ENCODE data around the gene GPBAR1. TPM values are rescaled to one million over a fixed set of nuclear protein-coding genes. Genes with fewer than 3 reads are reported as not detected.
"Not testable (repeated sequence)": the region's sequence is repeated elsewhere in the genome, so short reads cannot be mapped to it uniquely, and the experiment has no call there.

The GPBAR1 gene
- total and polyA plus RNA-seq, 5 experiments from 2014 or later = 0.14 to 1.4 (median 0.41) TPM

GRCh38 chr2:218271865-218272530, 11.2 kb downstream of the GPBAR1 start:
- H3K27ac Mint-ChIP-seq = peak overlapping the region; percentile 9 to 91 (median 78)
- H3K36me3 Mint-ChIP-seq = peaks cover 0 to 59% (median 10%) of the 10 kb centered on the region in 3 donors
- POLR2A ChIA-PET = interaction anchor here (0.8 to 7.5 kb wide), 14 partner anchors 11 to 194 kb away, joined by 3 to 206 read pairs (median 4); partner anchors contain the start of genes CATIP, CTDSP1 and TMBIM1
- H3K4me1 Mint-ChIP-seq = peaks cover 36 to 62% (median 49%) of the 10 kb centered on the region in 4 donors
- H3K9me3 Mint-ChIP-seq = no peaks in the 10 kb centered on the region
- H3K27me3 Mint-ChIP-seq = no peaks in the 10 kb centered on the region
- ATAC-seq = no peak
- no peak for DNase-seq
- H3K4me3 Mint-ChIP-seq = peak overlapping the region; percentile 88 to 97 (median 94)

GRCh38 chr2:218272531-218273212, 11.9 kb downstream of the GPBAR1 start:
- Mint-ChIP-seq H3K4me1 (peaks cover 33 to 62% (median 46%) of the 10 kb centered on the region in 4 donors), H3K36me3 (peaks cover 0 to 59% (median 10%) of the 10 kb centered on the region in 3 donors), H3K9me3 (no peaks in the 10 kb centered on the region), H3K4me3 (peak overlapping the region in 9 of 10 donors; percentile 12 to 96 (median 73)), H3K27me3 (no peaks in the 10 kb centered on the region), H3K27ac (peak overlapping the region in 8 of 10 donors; percentile 48 to 91 (median 77))
- POLR2A ChIA-PET = interaction anchor here (0.6 to 7.5 kb wide), 16 partner anchors 10 to 194 kb away, joined by 3 to 206 read pairs (median 4); partner anchors contain the start of genes CATIP, CTDSP1 and TMBIM1
- ATAC-seq (peak; percentile 15 to 26), DNase-seq (peak; percentile 62 to 89 (median 77))

- H3K4me3 Mint-ChIP-seq = peak overlapping the region in 3 of 10 donors; percentile 10 to 38 (median 15)
These were observed 12.5 kb downstream of the GPBAR1 start for GRCh38 chr2:218273214-218273907.

GRCh38 chr2:218273908-218274249, 13.1 kb downstream of the GPBAR1 start:
- peaks cover 36 to 61% (median 41%) of the 10 kb centered on the region in 4 donors for H3K4me1 Mint-ChIP-seq
- H3K36me3 Mint-ChIP-seq = peaks cover 0 to 61% (median 10%) of the 10 kb centered on the region in 3 donors
- H3K27me3 Mint-ChIP-seq = no peaks in the 10 kb centered on the region

More at GRCh38 chr2:218273214-218273907, 12.5 kb downstream of the GPBAR1 start:
- Mint-ChIP-seq H3K27ac (peak overlapping the region in 8 of 10 donors; percentile 37 to 91 (median 74)), H3K4me1 (peaks cover 36 to 62% (median 44%) of the 10 kb centered on the region in 4 donors), H3K36me3 (peaks cover 0 to 59% (median 10%) of the 10 kb centered on the region in 3 donors)
- H3K27me3 Mint-ChIP-seq, ATAC-seq, DNase-seq, H3K9me3 Mint-ChIP-seq: not testable (repeated sequence)
- POLR2A ChIA-PET = interaction anchor here (0.6 to 7.5 kb wide), 10 partner anchors 15 to 334 kb away, joined by 3 to 206 read pairs (median 4); partner anchors contain the start of genes CATIP, CTDSP1 and TMBIM1

GRCh38 chr2:218274586-218274985, 13.8 kb downstream of the GPBAR1 start:
- Mint-ChIP-seq H3K9me3 (no peaks in the 10 kb centered on the region), H3K4me1 (peaks cover 32 to 58% (median 35%) of the 10 kb centered on the region in 4 donors), H3K36me3 (peaks cover 0 to 61% (median 10%) of the 10 kb centered on the region in 3 donors), H3K27ac (peak overlapping the region in 8 of 10 donors; percentile 15 to 79 (median 50)), H3K4me3 (no peak overlapping the region), H3K27me3 (no peaks in the 10 kb centered on the region)
- ATAC-seq = no peak
- DNase-seq = no peak
- POLR2A ChIA-PET = interaction anchor here (1.1 to 7.5 kb wide), 4 partner anchors 14 to 132 kb away, joined by 3 to 206 read pairs (median 6); partner anchors contain the start of genes CATIP and TMBIM1

More at GRCh38 chr2:218273908-218274249, 13.1 kb downstream of the GPBAR1 start:
- ATAC-seq (no peak), DNase-seq (no peak)
- POLR2A ChIA-PET = interaction anchor here (0.7 to 7.5 kb wide), 6 partner anchors 14 to 333 kb away, joined by 3 to 206 read pairs (median 7); partner anchors contain the start of genes CATIP, CTDSP1 and TMBIM1
- Mint-ChIP-seq H3K4me3 (peak overlapping the region in 1 of 10 donors; percentile 10), H3K27ac (peak overlapping the region in 8 of 10 donors; percentile 37 to 83 (median 70)), H3K9me3 (no peaks in the 10 kb centered on the region)

- no peaks in the 10 kb centered on the region for H3K27me3 Mint-ChIP-seq
- peaks cover 30 to 56% (median 39%) of the 10 kb centered on the region in 4 donors for H3K4me1 Mint-ChIP-seq
- H3K4me3 Mint-ChIP-seq = no peak overlapping the region
- no peaks in the 10 kb centered on the region for H3K9me3 Mint-ChIP-seq
- peak overlapping the region in 7 of 10 donors; percentile 32 to 94 (median 60) for H3K27ac Mint-ChIP-seq
- no peak for ATAC-seq
- H3K36me3 Mint-ChIP-seq = peaks cover 0 to 67% (median 16%) of the 10 kb centered on the region in 3 donors
- no peak for DNase-seq
- POLR2A ChIA-PET = interaction anchor here (0.6 to 7.5 kb wide), 4 partner anchors 13 to 131 kb away, joined by 3 to 206 read pairs (median 3); partner anchors contain the start of gene TMBIM1
These were observed 14.7 kb downstream of the GPBAR1 start for GRCh38 chr2:218275371-218276072.

GRCh38 chr2:218276986-218277755, 16.4 kb downstream of the GPBAR1 start:
- Mint-ChIP-seq H3K36me3 (peaks cover 0 to 78% (median 16%) of the 10 kb centered on the region in 3 donors), H3K4me1 (peaks cover 18 to 46% (median 29%) of the 10 kb centered on the region in 4 donors), H3K9me3 (no peaks in the 10 kb centered on the region), H3K27me3 (no peaks in the 10 kb centered on the region), H3K4me3 (no peak overlapping the region), H3K27ac (peak overlapping the region; percentile 48 to 94 (median 72))
- ATAC-seq (no peak), DNase-seq (no peak)
- POLR2A ChIA-PET = interaction anchor here (0.8 to 7.5 kb wide), 2 partner anchors 11 to 15 kb away, joined by 3 to 206 read pairs; partner anchors contain the start of gene TMBIM1

GRCh38 chr2:218277921-218278320, 17.1 kb downstream of the GPBAR1 start:
- no peak for DNase-seq
- Mint-ChIP-seq H3K27ac (peak overlapping the region in 8 of 10 donors; percentile 37 to 94 (median 70)), H3K4me3 (no peak overlapping the region), H3K27me3 (no peaks in the 10 kb centered on the region), H3K4me1 (peaks cover 19 to 46% (median 30%) of the 10 kb centered on the region in 4 donors), H3K9me3 (no peaks in the 10 kb centered on the region), H3K36me3 (peaks cover 0 to 74% (median 16%) of the 10 kb centered on the region in 3 donors)
- POLR2A ChIA-PET = interaction anchor here (0.8 kb wide), 1 partner anchor 15 kb away, joined by 3 read pairs; the partner anchor contains the start of gene TMBIM1
- ATAC-seq = no peak

GRCh38 chr2:218278531-218279360, 17.9 kb downstream of the GPBAR1 start:
- DNase-seq (no peak), ATAC-seq (no peak)
- Mint-ChIP-seq H3K36me3 (peaks cover 0 to 70% (median 14%) of the 10 kb centered on the region in 3 donors), H3K4me3 (no peak overlapping the region), H3K27ac (peak overlapping the region; percentile 29 to 83 (median 60)), H3K4me1 (peaks cover 21 to 54% (median 31%) of the 10 kb centered on the region in 4 donors), H3K9me3 (no peaks in the 10 kb centered on the region), H3K27me3 (no peaks in the 10 kb centered on the region)
- POLR2A ChIA-PET = interaction anchor here (1.2 to 1.3 kb wide), 2 partner anchors 12 to 13 kb away, joined by 3 to 5 read pairs; no protein-coding TSS in a partner anchor

Measured in naive thymus-derived CD8-positive, alpha-beta T cell (primary cell).